Effector memory CD4-positive, alpha-beta T cell (primary cell): Measurements from ENCODE around the gene NRDE2.

Experiments used
- DNase-seq, 3 donors: peaks; one replicate each; pipeline ENCODE4 v3.0.0-alpha.2; 2020
- H3K27ac ChIP-seq: 2 replicates; pipeline ENCODE4 v1.7.0; 2013; ENCODE audit warnings: mild to moderate bottlenecking, low read length, moderate library complexity; ENCODE audit not compliant: insufficient read depth, poor library complexity, severe bottlenecking
- H3K27me3 ChIP-seq: replicated peaks from 2 replicates; pipeline ENCODE4 v1.7.0; 2013; ENCODE audit warnings: mild to moderate bottlenecking, low read length; ENCODE audit not compliant: insufficient read depth, control insufficient read depth, poor library complexity, severe bottlenecking
- H3K36me3 ChIP-seq: 2 replicates; pipeline ENCODE4 v1.7.0; 2013; ENCODE audit warnings: mild to moderate bottlenecking, low read length, moderate library complexity; ENCODE audit not compliant: control insufficient read depth, insufficient read depth
- H3K4me1 ChIP-seq: 2 replicates; pipeline ENCODE4 v1.7.0; 2013; ENCODE audit warnings: low read length, mild to moderate bottlenecking; ENCODE audit not compliant: control insufficient read depth, insufficient read depth, poor library complexity, severe bottlenecking
- H3K4me3 ChIP-seq: 2 replicates; pipeline ENCODE4 v1.7.0; 2013; ENCODE audit warnings: low read length, low read depth, mild to moderate bottlenecking; ENCODE audit not compliant: insufficient read depth, poor library complexity, severe bottlenecking
- H3K9me3 ChIP-seq: 2 replicates; pipeline ENCODE4 v1.7.0; 2013; ENCODE audit warnings: mild to moderate bottlenecking, low read length, moderate library complexity; ENCODE audit not compliant: control insufficient read depth

Gene NRDE2

DNA sequence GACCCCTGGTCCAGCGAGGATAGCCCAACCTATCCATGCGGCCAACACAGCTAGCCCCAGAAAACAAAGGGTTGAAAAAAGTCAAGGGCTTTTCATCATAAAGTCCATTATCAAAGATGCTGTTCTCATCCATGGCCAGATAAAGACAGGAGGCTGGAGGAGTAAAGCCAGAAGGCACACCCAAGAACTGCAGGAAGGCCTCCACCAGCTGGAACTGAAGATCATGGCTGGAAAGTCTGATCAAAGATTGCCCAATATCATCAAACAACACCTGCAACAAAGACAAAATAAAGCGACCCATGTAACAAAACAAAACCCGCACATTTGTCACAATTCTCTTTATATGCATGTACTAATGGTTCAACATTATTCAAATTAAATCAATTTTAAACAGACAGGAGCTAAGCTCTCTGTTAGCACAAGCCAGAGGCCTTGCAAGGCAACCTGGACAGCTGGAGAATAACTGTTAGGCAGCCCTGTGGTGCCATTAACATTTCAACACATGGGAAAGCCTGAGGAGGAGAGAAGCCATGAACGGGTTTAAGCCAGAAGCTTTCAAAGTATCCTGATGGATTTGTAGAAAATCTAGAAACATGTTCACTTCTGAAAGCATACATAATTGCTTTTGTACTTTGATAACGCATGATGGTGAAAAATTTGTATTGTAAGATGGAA lies 41.3 kb downstream of the NRDE2 start:
- DNase-seq: no peak
- H3K9me3 ChIP-seq: no peaks in the 10 kb centered on the region
- no peak overlapping the region for H3K27ac ChIP-seq
- H3K36me3 ChIP-seq: peaks cover 40% of the 10 kb centered on the region
- H3K27me3 ChIP-seq: no peaks in the 10 kb centered on the region
- no peaks in the 10 kb centered on the region for H3K4me1 ChIP-seq
- H3K4me3 ChIP-seq: no peak overlapping the region

DNA sequence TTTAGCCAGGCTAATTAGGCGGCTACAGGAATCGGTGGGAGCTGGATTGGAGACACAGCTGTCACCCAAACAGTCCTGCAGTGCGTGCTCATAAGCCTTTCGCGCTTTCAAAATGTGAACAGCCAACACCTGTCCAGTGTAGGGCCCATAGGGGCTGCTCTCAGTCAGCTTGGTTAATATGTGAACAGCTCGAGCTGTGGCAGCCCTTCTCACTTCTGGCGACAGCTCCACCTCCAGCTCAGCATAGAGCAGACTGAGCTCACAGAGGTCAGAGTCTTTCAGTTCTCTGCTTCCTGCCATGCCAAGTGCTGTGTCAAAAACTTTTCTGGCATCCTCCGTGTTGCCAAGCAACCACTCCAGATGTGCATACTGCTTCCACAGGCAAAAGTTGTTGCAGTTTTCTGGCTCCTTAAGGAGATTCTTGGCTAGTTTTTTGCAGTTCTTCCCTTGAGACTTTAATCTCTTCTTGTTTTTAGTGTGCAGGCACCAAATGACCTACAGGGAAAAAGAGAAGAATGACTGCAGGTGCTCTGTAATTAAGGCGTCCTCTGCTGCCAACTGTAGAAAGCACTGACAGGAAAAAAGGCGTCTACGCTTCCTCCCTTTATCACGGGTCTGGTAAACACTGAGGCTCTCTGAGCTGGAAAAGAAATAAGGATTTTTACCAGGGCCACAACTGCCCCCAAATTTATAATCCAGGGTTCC lies 42.9 kb downstream of the NRDE2 start:
- Histone ChIP-seq H3K36me3 (peaks cover 32% of the 10 kb centered on the region), H3K27me3 (no peaks in the 10 kb centered on the region), H3K4me3 (no peak overlapping the region), H3K9me3 (no peaks in the 10 kb centered on the region), H3K27ac (no peak overlapping the region), H3K4me1 (no peaks in the 10 kb centered on the region)
- no peak for DNase-seq

DNA sequence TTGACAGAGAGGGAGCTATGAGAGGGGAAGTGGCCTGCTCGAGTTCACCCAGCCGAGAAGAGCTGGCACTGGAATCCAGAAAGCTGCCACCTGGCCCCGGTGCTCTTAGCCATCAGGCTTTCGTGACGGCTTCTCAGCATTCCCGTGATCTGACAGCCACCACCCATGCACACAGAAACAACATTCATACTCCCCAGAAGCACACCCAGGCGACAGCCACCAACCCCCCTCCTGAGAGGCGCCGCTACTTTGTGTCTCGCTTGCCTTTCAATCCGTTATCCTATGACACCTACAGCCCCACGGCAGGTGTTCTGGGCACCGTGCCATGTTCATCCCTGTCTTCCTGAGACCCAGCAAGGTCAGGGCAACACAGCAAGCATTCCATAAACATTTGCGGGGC lies 44.0 kb downstream of the NRDE2 start:
- DNase-seq: no peak
- no peak overlapping the region for H3K27ac ChIP-seq
- H3K9me3 ChIP-seq: no peaks in the 10 kb centered on the region
- no peaks in the 10 kb centered on the region for H3K27me3 ChIP-seq
- H3K36me3 ChIP-seq: peaks cover 32% of the 10 kb centered on the region
- no peak overlapping the region for H3K4me3 ChIP-seq
- no peaks in the 10 kb centered on the region for H3K4me1 ChIP-seq

DNA sequence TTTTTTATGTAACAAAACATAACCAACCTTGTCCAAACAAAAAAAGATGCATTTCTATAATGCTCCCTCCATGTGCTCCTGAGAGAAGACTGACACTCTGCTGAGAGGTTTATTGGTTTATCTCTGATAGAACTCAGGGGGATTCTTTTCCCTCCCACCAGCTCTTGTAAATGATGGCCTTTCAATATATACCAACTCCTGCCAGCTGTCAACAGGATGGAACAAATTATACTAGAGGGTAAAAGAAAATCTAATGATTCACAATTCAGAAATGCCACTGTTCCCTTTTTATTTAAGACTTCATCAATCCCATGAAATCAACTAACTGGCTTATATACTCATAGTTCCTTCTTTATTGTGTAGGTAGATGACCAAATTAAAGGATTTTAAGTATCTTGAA lies 50.0 kb downstream of the NRDE2 start:
- DNase-seq: no peak
- no peak overlapping the region for H3K4me3 ChIP-seq
- H3K36me3 ChIP-seq: peaks cover 31% of the 10 kb centered on the region
- no peaks in the 10 kb centered on the region for H3K27me3 ChIP-seq
- H3K9me3 ChIP-seq: no peaks in the 10 kb centered on the region
- no peak overlapping the region for H3K27ac ChIP-seq
- no peaks in the 10 kb centered on the region for H3K4me1 ChIP-seq

DNA sequence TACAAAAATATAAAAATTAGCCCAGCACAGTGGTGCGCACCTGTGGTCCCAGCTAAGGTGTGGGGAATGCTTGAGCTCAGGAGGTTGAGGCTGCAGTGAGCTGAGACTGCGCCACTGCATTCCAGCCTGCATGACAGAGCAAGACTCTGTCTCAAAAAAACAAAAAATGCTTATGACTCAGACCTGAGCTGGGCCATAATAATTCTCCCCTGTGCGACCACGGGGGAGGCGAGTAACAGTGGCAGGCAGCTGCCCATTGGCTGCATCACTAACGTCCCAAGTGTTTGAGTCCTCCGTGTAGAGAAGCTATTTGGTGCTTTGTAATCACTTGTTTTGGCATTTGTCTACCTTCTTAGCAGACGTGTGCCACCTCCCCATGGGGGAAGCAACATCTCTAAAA lies 50.5 kb downstream of the NRDE2 start:
- Histone ChIP-seq H3K4me3 (no peak overlapping the region), H3K27ac (no peak overlapping the region), H3K36me3 (peaks cover 31% of the 10 kb centered on the region), H3K4me1 (no peaks in the 10 kb centered on the region), H3K9me3 (no peaks in the 10 kb centered on the region), H3K27me3 (no peaks in the 10 kb centered on the region)
- no peak for DNase-seq

DNA sequence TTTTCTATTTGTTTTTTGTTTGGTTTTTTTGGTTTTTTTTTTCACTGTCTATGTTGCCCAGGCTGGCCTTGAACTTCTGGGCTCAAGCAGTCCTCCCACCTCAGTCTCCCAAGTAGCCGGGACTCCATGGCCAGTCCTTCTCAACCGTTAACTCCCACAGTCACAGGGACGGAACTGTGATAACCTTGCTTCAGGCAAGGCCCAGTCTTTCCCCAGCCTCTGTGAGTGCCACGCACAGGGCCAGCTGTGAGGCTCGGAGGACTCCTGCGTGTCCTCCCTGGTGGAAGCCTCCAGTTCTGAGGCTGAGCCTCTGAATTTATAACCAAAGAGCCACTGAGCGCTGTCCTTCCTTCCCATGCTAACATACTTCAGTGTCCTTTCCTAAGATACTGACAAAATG lies 51.6 kb downstream of the NRDE2 start:
- peaks cover 5% of the 10 kb centered on the region for H3K4me1 ChIP-seq
- no peaks in the 10 kb centered on the region for H3K9me3 ChIP-seq
- H3K27me3 ChIP-seq: no peaks in the 10 kb centered on the region
- no peak overlapping the region for H3K4me3 ChIP-seq
- DNase-seq: no peak
- H3K36me3 ChIP-seq: peaks cover 31% of the 10 kb centered on the region
- H3K27ac ChIP-seq: no peak overlapping the region

DNA sequence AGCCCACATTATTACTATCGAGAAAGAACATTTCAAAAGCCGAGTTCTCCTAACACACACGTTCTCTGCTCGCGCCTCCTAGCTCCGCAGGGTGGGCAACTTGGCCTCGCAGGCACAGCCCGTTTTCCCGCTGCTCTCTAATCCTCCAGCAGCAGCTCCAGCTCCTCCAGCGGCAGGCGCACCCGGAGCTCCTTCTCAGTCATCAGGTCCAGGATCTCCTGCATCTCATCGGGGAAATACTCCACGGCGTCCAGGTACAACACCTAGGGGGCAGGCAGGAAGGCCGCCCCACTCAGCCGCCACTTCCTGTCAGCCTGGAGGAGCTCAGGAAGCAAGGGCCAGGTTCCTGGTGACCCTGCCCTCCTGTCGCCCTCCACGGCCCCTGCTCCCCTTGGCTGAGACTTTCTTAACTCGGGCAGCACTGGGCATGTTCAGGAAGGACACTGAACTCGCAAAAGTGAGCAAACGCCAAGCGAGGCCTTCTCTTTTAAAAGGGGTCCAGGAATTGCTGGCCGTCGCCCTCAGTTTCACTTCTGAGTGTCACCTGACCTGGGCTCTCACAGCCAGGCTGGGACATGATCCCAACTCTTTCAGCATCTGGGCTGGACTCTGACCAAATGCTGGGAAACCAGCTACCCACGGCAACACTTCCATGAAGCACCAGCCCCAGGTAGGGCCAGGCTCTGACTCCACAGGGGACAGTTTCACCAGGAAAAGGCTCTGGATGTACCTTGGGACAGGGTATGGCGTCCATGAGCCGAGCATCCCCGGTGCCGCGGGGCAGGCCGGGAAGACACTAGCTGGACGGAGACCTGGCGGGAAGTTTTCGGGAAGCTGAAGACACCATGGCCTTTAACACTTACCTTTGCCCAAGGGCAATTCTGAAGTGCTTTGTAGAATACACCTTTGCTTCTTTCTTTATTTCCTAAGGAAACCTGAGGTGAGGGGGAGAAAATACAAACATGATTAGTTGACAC lies 53.3 kb downstream of the NRDE2 start:
- Histone ChIP-seq H3K36me3 (peaks cover 35% of the 10 kb centered on the region), H3K9me3 (no peaks in the 10 kb centered on the region), H3K27ac (no peak overlapping the region), H3K4me3 (no peak overlapping the region), H3K4me1 (peaks cover 6% of the 10 kb centered on the region), H3K27me3 (no peaks in the 10 kb centered on the region)
- DNase-seq: no peak

DNA sequence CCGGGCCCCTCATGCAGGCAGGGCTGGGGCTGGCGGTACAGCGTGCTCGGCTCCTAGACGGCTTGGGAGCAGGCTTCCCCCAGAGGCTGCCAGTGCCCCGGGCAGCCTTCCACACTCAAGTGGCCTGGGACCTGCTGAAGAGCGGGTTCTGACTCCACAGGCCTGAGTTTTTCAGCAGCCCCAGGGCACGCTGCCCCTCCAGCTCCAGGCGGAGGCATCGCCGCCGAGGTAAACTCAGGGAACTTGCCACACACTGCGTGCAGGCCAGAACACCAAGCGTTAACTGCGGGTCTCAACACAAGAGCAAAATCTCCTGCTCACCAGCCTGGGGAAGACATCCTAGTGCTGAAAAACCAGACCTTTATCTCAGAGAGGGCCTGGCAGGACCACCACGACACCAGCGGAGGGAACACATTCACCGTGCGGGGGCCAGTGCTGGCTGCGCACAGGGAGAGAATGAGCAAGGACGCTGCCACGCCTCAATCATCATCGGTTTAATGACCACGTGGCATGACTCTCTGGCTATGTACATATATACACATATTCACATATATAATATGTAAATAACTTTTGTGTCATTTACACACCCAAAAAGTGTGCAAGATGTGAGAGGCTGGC lies 54.1 kb downstream of the NRDE2 start:
- H3K27ac ChIP-seq: no peak overlapping the region
- no peak overlapping the region for H3K4me3 ChIP-seq
- DNase-seq: no peak
- H3K27me3 ChIP-seq: no peaks in the 10 kb centered on the region
- H3K36me3 ChIP-seq: peaks cover 37% of the 10 kb centered on the region
- H3K4me1 ChIP-seq: peaks cover 6% of the 10 kb centered on the region
- no peaks in the 10 kb centered on the region for H3K9me3 ChIP-seq

DNA sequence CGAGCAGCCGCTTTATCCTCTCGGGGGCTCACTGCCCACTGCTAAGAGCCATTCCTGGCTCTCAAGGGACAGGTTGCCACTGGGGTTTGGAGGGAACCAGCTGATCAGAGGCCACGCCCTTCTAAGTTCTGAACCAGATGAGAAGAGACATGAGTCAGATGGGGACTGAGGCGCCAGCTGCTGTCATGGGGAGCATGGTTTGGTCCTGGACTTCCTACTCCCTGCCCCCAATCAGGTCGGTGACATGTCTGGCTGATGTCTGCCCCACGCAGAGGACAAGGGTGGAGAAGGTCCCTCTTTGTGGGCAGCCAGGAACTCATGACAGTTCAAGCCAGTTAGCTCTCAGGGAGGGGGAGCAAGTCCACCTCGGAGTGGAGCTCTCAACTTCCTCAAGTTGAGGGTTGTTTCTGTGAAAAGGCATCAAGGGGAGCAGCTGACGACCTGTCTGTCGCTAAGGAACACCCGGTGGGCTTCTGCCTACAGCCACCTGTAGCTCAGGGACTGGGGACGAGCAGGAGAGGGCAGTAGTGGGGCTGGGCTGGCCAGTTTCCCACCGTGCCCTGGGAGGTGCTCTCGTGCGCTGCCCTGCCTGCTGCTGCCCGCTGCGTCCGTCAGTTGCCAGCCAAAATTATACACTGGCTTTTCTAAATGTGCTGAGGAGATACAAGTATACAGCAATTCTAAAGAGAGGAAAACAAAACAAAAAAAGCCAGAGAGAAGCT lies 54.9 kb downstream of the NRDE2 start:
- H3K36me3 ChIP-seq: peaks cover 37% of the 10 kb centered on the region
- peaks cover 6% of the 10 kb centered on the region for H3K4me1 ChIP-seq
- no peak for DNase-seq
- no peaks in the 10 kb centered on the region for H3K9me3 ChIP-seq
- H3K27me3 ChIP-seq: no peaks in the 10 kb centered on the region
- H3K27ac ChIP-seq: no peak overlapping the region
- no peak overlapping the region for H3K4me3 ChIP-seq
